COR-L47 (cell line): ENCODE data around the gene NCKAP5.
"Not testable (repeated sequence)": the region's sequence is repeated elsewhere in the genome, so short reads cannot be mapped to it uniquely, and the experiment has no call there.

Experiments
- DNase-seq: peaks from one replicate; lab custom pipeline; 2025; lab: John Stamatoyannopoulos, UW

Gene NCKAP5

GRCh38 chr2:132703396-132703795 is 864.9 kb downstream of the NCKAP5 start:
- DNase-seq, result no peak

- DNase-seq, result no peak
These were observed 866.5 kb downstream of the NCKAP5 start for GRCh38 chr2:132701810-132702209.

- not testable (repeated sequence) for DNase-seq
These were observed 868.5 kb downstream of the NCKAP5 start for GRCh38 chr2:132699802-132700201.

- DNase-seq, result not testable (repeated sequence)
These were observed 869.9 kb downstream of the NCKAP5 start for GRCh38 chr2:132698347-132698746.

GRCh38 chr2:132697556-132698205 is 870.6 kb downstream of the NCKAP5 start:
- no peak for DNase-seq

- DNase-seq, result no peak
These were observed 875.4 kb downstream of the NCKAP5 start for GRCh38 chr2:132692816-132693215.

GRCh38 chr2:132691556-132691955 is 876.7 kb downstream of the NCKAP5 start:
- DNase-seq, result no peak

- DNase-seq, result no peak
These were observed 877.5 kb downstream of the NCKAP5 start for GRCh38 chr2:132690664-132691303.

GRCh38 chr2:132681766-132682165 is 886.5 kb downstream of the NCKAP5 start:
- no peak for DNase-seq

- DNase-seq, result no peak
These were observed 887.7 kb downstream of the NCKAP5 start for GRCh38 chr2:132680544-132680943.

- DNase-seq, result no peak
These were observed 889.8 kb downstream of the NCKAP5 start for GRCh38 chr2:132678483-132678882.

GRCh38 chr2:132677661-132678060 is 890.6 kb downstream of the NCKAP5 start:
- no peak for DNase-seq

GRCh38 chr2:132676999-132677398 is 891.3 kb downstream of the NCKAP5 start:
- no peak for DNase-seq

- no peak for DNase-seq
These were observed 897.0 kb downstream of the NCKAP5 start for GRCh38 chr2:132671151-132671835.

- no peak for DNase-seq
These were observed 897.6 kb downstream of the NCKAP5 start for GRCh38 chr2:132670496-132671150.

- DNase-seq, result no peak
These were observed 898.3 kb downstream of the NCKAP5 start, which contains the start of gene LYPD1 for GRCh38 chr2:132669908-132670495. TSS of gene LYPD1 (minus strand) at chr2:132670205. CDS start at chr2:132669932, 273 bp downstream.

- no peak for DNase-seq
These were observed 899.0 kb downstream of the NCKAP5 start for GRCh38 chr2:132668987-132669907.

GRCh38 chr2:132668189-132668823 is 900.0 kb downstream of the NCKAP5 start:
- DNase-seq, result no peak

GRCh38 chr2:132667706-132668105 is 900.6 kb downstream of the NCKAP5 start:
- DNase-seq, result no peak

GRCh38 chr2:132665401-132666140 is 902.7 kb downstream of the NCKAP5 start:
- no peak for DNase-seq
